Skin epidermis (tissue), 12 donors: Measurements from ENCODE around the gene TMEM106A.
A peak's percentile ranks its signal among the peaks of the same experiment; 100 is the strongest.
"Not testable (repeated sequence)": the region's sequence is repeated elsewhere in the genome, so short reads cannot be mapped to it uniquely, and the experiment has no call there.

Experiments
- H3K27ac ChIP-seq, 21 experiments: fragments of 200-600 bp; sonication (generic) in 11 of 21; one replicate each; pipeline ENCODE4 v1.5.0; 2020; ENCODE audit warnings: mild to moderate bottlenecking in 3 of 21, inconsistent platforms in 2 of 21, moderate library complexity in 2 of 21
- H3K4me3 ChIP-seq, 7 experiments: fragments of 200-600 bp; sonication (generic) in 2 of 7; one replicate each; pipeline ENCODE4 v1.5.0; 2020; ENCODE audit warnings: inconsistent platforms in 2 of 7, mild to moderate bottlenecking in 2 of 7, moderate library complexity in 1 of 7

Gene TMEM106A

DNA sequence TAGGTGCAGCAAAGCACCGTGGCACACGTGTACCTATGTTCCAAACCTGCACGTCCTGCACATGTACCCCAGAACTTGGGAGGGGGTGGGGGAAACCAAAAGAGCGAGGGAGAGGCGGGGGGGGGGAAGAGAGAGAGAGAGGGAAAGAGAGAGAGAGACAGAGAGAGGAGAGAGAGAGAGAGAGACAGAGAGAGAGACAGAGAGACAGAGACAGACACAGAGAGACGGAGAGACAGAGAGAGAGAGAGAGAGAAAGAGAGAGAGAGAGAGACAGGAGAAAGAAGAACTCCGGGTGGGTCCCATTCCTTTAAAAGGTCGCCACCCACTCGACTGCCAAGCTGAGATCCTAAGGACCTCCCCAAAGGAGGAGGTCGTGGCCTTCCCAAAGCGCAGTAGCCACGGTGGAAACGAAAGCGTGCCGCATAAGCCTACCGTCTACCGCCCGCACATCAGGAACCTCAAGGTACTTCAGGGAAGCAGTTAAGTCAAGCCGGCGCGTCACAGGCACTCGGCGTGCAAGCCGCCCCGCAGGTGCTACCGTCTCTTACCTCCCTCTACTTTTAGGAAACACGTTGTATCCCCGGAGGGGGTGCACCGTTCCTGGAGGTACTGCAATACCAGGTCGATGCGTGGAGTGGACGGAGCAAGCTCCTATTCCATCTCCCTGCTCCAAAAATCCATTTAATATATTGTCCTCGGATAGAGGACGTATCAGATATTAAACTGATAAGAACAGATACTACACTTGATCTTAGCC, 29.1 kb downstream of the TMEM106A start:
- H3K4me3 ChIP-seq, H3K27ac ChIP-seq: not testable (repeated sequence)

- Histone ChIP-seq H3K27ac (peak overlapping the region in 14 of 21 experiments; percentile 41 to 78 (median 67)), H3K4me3 (peak overlapping the region in 1 of 7 experiments; percentile 19)
Observed at GRCh38 chr17:43246456-43246855, 34.8 kb downstream of the TMEM106A start.
